ENCODE data around the gene SEC14L5. TPM values are rescaled to one million over a fixed set of nuclear protein-coding genes. Genes with fewer than 3 reads are reported as not detected.

SEC14L5 gene
- total and polyA plus RNA-seq, 2 of the 4 experiments (the other 2 are of a cell fraction), result 0.07 TPM; not detected in 1

DNA sequence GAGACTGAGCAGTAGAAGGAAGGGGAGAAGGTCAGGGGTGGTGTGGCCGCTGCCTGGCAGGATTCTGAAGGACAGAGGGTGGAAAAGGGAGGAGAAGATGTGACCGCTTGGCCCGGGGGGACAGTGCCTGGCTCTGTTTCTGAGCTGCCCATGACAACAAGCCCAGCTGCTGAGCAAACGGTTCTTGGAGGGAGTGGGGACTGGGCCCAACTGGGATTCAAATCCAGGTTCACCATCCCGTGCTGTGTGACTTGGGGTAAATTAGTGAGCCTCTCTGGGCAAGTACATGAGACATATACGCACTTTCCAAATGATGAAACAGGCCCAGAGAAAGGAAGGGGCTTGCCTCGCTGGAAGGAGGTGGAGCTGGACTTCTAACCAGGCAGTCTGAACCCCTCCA, 23.3 kb downstream of the SEC14L5 start:
- Histone ChIP-seq H3K9me1 (ENCODE audit: insufficient read depth, low read length) (no peaks in the 10 kb centered on the region), H2BK5ac (ENCODE audit: low read depth, low read length, poor library complexity, severe bottlenecking) (no peak overlapping the region), H2BK15ac (ENCODE audit: low read depth, low read length) (no peak overlapping the region), H3K14ac (replicated peaks; ENCODE audit: low read depth, low read length) (no peak overlapping the region), H3K4me2 (ENCODE audit: low read depth, low read length) (no peak overlapping the region), H4K5ac (ENCODE audit: low read depth, low read length) (no peak overlapping the region), H3K4ac (ENCODE audit: low read depth, low read length) (no peak overlapping the region), H3K79me1 (ENCODE audit: low read depth in 1 of 2, low read length in 2 of 2) (no peaks in the 10 kb centered on the region), H2AK5ac (ENCODE audit: low read depth, low read length) (no peak overlapping the region), H4K91ac (ENCODE audit: insufficient read depth, low read depth, low read length) (no peak overlapping the region), H2AFZ (replicated peaks; ENCODE audit: low read length, poor library complexity) (no peak overlapping the region), H3K27ac (ENCODE audit: insufficient read depth, low read length) (no peak overlapping the region), H3K9me3 (ENCODE audit: control insufficient read depth, insufficient read depth, low read length) (no peaks in the 10 kb centered on the region), H3K36me3 (ENCODE audit: control insufficient read depth, insufficient read depth, low read length) (no peaks in the 10 kb centered on the region), H3K56ac (ENCODE audit: extremely low read depth, insufficient read depth, low read length) (no peak overlapping the region), H3K18ac (ENCODE audit: low read depth, low read length) (no peak overlapping the region), H4K20me1 (ENCODE audit: insufficient read depth, low read length) (no peaks in the 10 kb centered on the region), H2BK120ac (ENCODE audit: low read depth, low read length) (no peak overlapping the region), H3K9ac (ENCODE audit: low read depth, low read length) (no peak overlapping the region), H4K8ac (ENCODE audit: low read depth in 2 of 2, low read length in 2 of 2) (no peak overlapping the region), H3K23ac (ENCODE audit: low read depth, low read length) (no peak overlapping the region), H2AK9ac (replicated peaks; ENCODE audit: low read depth, low read length, poor library complexity) (no peak overlapping the region), H3K4me3 (ENCODE audit: insufficient read depth, low read depth, low read length) (no peak overlapping the region), H2BK20ac (ENCODE audit: low read depth, low read length) (no peak overlapping the region), H3K4me1 (ENCODE audit: control insufficient read depth, insufficient read depth, low read length) (no peaks in the 10 kb centered on the region), H3K27me3 (ENCODE audit: control insufficient read depth, insufficient read depth, low read length) (peaks cover 21% of the 10 kb centered on the region)
- no peak; the same call in 1 of the 2 replicates for ATAC-seq (ENCODE audit: low read depth)
- in situ Hi-C loops (cut with MboI; ENCODE audit: low sequenced_read_pairs) (no loop called here), dilution Hi-C loops (cut with HindIII; ENCODE audit: low sequenced_read_pairs, unreplicated experiment) (no loop called here), intact Hi-C loops (cut with micrococcal nuclease) (no loop called here)
- POLR2A ChIA-PET (ENCODE audit: unreplicated experiment), result no interaction called here
- WGBS, 2 experiments (ENCODE audit: extremely low coverage in 2 of 2, insufficient read length in 1 of 2), result 75% methylated on average over 2 of the region's 7 CpGs; no CpG with 5 or more reads in 1 of the 2 experiments
- no peak for DNase-seq
- CTCF ChIA-PET, result no interaction called here
- TF ChIP-seq BHLHE40 (IDR thresholded peaks at IDR 0.05; ENCODE audit: low read depth, low read length) (no peak), RAD21 (IDR thresholded peaks at IDR 0.05; ENCODE audit: low read length) (no peak), MAZ (IDR thresholded peaks at IDR 0.05; ENCODE audit: borderline replicate concordance, low read depth, low read length) (no peak), RFX5 (IDR thresholded peaks at IDR 0.05; ENCODE audit: low read depth, low read length) (no peak), RCOR1 (IDR thresholded peaks at IDR 0.05; ENCODE audit: insufficient replicate concordance, low read length) (no peak), FOS (IDR thresholded peaks at IDR 0.05; ENCODE audit: low read depth, low read length) (no peak), MAFK (IDR thresholded peaks at IDR 0.05; ENCODE audit: low read depth, low read length) (no peak), MXI1 (IDR thresholded peaks at IDR 0.05; ENCODE audit: borderline replicate concordance, low read depth, low read length) (no peak), CEBPB (IDR thresholded peaks at IDR 0.05; ENCODE audit: low read depth, low read length) (no peak), POLR2A (IDR thresholded peaks at IDR 0.05; ENCODE audit: low read depth, low read length) (no peak), CHD1 (IDR thresholded peaks at IDR 0.05; ENCODE audit: low read depth, low read length) (no peak), SMC3 (IDR thresholded peaks at IDR 0.05; ENCODE audit: low read depth, low read length) (no peak), NFE2L2 (IDR thresholded peaks at IDR 0.05; ENCODE audit: low read depth, low read length) (no peak)
- TF ChIP-seq, protein P1, sequence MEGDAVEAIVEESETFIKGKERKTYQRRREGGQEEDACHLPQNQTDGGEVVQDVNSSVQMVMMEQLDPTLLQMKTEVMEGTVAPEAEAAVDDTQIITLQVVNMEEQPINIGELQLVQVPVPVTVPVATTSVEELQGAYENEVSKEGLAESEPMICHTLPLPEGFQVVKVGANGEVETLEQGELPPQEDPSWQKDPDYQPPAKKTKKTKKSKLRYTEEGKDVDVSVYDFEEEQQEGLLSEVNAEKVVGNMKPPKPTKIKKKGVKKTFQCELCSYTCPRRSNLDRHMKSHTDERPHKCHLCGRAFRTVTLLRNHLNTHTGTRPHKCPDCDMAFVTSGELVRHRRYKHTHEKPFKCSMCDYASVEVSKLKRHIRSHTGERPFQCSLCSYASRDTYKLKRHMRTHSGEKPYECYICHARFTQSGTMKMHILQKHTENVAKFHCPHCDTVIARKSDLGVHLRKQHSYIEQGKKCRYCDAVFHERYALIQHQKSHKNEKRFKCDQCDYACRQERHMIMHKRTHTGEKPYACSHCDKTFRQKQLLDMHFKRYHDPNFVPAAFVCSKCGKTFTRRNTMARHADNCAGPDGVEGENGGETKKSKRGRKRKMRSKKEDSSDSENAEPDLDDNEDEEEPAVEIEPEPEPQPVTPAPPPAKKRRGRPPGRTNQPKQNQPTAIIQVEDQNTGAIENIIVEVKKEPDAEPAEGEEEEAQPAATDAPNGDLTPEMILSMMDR (conservative IDR thresholded peaks at IDR 0.05; ENCODE audit: low read depth, low read length), result no peak
- TF ChIP-seq, protein P2, sequence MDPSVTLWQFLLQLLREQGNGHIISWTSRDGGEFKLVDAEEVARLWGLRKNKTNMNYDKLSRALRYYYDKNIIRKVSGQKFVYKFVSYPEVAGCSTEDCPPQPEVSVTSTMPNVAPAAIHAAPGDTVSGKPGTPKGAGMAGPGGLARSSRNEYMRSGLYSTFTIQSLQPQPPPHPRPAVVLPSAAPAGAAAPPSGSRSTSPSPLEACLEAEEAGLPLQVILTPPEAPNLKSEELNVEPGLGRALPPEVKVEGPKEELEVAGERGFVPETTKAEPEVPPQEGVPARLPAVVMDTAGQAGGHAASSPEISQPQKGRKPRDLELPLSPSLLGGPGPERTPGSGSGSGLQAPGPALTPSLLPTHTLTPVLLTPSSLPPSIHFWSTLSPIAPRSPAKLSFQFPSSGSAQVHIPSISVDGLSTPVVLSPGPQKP (IDR thresholded peaks at IDR 0.05; ENCODE audit: borderline replicate concordance, low read depth, low read length), result no peak
- TF ChIP-seq, protein P3, sequence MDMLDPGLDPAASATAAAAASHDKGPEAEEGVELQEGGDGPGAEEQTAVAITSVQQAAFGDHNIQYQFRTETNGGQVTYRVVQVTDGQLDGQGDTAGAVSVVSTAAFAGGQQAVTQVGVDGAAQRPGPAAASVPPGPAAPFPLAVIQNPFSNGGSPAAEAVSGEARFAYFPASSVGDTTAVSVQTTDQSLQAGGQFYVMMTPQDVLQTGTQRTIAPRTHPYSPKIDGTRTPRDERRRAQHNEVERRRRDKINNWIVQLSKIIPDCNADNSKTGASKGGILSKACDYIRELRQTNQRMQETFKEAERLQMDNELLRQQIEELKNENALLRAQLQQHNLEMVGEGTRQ (IDR thresholded peaks at IDR 0.05; ENCODE audit: low read depth, low read length), result no peak
- no TSS peak for BruUV-seq (replicated peaks)
